GM15510 (cell line): ENCODE measurements around the gene ROR1.

Source experiments
- POLR2A ChIP-seq: IDR thresholded peaks from 3 replicates; pipeline ENCODE4 v1.6.1; 2011; ENCODE audit warnings: borderline replicate concordance; ENCODE audit not compliant: insufficient read length; ENCODE audit errors: extremely low read depth

Gene ROR1

DNA sequence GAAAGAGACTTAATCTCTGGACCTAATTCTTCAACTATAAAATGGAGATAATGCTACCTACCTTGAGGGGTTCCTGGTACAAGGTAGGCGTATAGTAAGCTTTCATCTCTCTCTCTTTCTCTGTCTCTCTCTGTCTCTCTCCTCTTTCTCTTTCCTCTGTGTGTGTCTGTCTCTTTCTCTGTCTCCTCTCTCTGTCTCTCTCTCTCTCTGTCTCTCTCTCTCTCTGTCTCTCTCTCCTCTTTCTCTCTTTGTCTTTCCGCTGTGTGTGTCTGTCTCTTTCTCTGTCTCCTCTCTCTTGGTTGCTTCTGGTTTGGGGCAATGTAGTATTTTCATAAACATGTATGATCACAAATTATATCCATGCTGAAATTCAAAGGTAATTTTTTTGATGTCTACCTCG is 353.5 kb downstream of the ROR1 start:
- no peak for TF ChIP-seq POLR2A

DNA sequence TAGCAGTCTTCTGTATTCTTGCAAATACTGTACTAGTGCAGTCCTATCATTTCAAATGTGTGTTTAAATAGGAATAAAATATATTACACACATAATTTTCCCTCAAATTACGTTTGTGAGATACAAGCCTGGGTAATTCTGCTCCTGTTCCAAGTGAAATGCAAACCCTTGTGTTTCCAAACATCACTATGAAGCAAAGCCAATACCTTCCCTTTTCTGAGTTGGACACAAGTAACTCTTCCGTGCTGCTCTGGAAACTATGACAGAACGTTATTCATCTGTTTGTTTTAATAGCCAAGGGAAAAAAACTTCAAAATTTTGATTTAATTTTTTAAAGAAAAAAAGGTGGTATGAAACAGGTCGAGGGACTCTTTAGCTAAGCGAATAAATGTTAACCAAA is 355.9 kb downstream of the ROR1 start:
- TF ChIP-seq POLR2A: no peak

DNA sequence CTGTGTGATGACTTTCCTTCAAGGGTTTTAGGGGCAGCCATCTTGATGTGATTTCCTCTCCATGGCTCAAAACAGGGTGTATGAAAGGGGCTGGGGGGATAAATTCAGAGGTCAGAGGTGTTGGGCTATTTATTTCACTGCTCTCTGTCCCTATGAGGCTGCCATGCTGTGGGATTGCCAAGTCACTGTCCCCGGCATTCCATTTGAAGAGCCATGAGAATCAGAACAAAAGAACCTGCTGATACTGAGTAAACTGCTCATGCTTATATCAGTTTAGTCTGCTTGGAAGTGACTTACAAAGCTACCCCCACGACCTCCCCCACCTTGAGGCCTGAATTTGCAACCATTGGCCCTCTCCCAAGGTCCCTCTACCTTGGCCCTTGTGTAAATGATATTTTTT is 357.3 kb downstream of the ROR1 start:
- TF ChIP-seq POLR2A: no peak

DNA sequence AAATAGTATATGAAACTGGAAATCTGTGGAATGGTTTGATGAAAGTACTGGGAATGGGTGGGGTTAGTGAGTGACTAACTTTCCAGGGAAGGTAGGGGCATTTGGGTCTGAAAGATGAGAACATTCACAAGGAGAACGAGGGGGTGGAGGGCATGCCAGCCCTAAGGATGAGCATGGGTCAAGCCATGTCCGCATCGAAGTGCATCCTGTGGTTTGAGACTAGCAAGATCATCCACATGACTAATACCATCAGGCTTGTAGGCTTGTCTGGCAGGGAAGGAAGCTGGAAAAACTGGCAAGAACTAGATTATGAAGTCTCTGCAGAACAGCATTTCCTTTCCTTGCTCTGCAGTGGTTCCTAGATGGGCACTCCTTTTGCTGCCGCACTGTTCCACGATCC is 359.2 kb downstream of the ROR1 start:
- no peak for TF ChIP-seq POLR2A

DNA sequence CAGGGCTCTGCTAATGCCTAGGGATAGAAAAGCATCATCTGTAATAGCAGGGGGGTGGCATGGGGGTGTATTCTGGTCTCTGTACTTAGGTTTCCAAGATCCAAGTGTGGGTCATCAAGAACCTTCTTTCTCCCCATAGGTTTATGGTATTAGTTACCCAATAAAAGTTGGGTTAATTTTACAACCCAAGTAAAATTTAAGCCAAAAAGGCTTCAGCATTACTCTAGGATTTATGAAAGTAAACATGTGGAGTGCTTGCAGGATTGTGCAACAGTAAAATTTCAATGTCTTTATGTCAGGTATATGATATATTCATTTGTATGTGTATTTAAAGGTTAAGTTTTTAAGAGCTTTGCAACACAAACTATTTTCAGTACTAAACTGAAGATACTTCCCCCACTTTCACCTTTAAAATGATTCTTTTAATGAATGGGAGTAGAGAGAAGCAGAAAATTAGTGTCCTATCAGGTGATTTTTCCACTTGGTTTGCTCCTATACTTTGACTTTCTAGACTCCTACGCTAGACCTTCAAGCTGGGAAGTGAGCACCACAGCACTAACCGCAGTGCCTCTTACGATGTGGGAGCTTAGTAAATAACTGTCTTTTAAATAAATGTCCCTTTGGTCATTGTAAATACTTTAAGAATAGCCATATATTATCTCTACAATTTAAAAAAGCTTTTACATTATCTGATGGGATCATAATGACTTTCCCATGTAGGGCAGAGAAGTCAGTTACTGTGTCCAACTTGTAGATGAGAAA is 361.8 kb downstream of the ROR1 start:
- TF ChIP-seq POLR2A: no peak

DNA sequence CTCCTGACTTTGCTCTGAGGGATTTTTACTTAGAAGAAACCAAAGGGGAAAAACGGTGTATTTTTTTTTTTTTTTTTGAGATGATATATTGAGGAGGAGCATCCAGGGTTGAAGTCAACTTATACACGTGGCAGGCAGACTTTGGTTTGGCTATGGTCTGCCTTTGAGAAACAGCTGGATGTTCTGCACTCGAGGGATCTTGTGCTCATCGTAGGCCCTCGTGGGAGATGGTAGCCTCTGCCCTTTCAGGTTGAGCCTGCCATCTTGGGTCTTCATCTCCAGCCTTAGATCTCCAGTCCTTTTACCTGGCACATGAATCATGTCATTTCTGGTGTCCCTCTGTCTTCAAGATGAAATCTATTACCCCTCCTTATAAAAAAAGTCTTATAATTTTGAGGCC is 362.5 kb downstream of the ROR1 start:
- TF ChIP-seq POLR2A: no peak

DNA sequence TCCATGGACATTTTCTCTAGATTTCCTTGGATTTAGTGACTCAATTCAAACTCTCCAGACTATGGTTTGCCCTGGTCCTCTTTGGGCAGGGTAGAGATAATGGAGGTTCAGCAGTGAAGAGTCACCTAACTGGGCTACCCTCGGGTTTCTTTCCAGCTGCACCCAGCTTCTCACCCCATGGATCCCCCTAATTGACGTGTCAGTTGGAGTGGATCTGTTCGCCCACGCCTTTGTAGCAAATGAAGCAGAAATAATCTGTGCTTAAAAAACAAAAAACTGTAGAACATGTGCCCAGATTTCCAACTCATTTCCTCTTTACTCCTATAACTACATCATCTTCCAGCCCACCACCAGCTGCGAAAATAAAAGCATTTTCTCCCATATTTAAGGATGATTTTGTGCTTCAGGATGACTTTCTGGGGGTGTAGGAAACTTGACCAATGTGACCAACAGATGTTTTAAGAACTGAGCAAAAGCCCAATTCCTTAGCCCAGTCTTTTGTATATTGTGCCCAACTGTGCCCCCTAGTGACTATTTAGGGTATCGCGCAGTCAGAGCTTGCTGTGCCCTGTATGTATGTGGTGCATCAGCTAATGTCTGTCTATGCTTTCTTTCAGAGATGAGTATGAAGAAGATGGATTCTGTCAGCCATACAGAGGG is 363.1 kb downstream of the ROR1 start:
- no peak for TF ChIP-seq POLR2A

DNA sequence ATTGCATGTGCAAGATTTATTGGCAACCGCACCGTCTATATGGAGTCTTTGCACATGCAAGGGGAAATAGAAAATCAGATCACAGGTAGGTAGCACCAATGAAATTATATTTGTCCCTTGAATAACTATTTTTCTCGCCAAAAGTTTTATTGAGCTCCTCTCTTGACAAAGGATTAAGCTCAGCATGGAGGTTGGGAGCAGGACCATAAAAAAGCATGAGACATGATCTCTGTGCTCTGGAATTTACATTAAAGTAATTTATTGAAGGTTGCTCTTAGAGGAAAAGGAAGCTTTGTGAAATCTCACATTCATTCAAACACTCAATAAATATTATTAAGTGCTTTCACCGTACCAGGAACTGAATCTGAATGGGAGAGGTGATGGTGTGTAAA is 363.6 kb downstream of the ROR1 start:
- TF ChIP-seq POLR2A: no peak

DNA sequence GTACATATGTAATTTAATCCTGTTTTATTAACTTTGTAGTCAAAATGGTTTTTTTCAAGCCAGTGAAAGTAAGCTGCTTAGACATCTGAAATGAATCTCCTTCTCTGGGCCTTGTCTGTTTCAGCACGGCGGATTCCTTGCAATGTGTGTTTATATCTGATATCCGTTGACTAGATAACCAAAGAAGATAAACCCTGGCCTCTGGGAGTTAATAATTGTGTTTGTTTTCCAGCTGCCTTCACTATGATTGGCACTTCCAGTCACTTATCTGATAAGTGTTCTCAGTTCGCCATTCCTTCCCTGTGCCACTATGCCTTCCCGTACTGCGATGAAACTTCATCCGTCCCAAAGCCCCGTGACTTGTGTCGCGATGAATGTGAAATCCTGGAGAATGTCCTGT is 366.1 kb downstream of the ROR1 start:
- no peak for TF ChIP-seq POLR2A

DNA sequence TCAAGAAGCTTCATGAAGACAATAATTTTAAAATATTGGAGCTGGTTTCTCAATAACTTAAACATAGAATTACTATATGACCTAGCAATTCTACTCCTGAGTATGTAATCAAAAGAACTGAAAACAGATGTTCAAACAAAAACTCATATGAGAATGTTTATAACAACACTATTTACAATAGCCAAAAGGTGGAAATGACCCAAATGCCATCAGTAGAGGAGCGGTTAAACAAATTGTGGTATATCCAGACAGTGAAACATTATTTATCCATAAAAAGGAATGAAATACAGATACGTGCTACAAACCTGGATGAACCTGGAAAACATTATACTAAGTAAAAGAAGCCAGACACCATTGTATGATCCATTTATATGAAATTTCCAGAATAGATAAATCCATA is 366.8 kb downstream of the ROR1 start:
- no peak for TF ChIP-seq POLR2A

DNA sequence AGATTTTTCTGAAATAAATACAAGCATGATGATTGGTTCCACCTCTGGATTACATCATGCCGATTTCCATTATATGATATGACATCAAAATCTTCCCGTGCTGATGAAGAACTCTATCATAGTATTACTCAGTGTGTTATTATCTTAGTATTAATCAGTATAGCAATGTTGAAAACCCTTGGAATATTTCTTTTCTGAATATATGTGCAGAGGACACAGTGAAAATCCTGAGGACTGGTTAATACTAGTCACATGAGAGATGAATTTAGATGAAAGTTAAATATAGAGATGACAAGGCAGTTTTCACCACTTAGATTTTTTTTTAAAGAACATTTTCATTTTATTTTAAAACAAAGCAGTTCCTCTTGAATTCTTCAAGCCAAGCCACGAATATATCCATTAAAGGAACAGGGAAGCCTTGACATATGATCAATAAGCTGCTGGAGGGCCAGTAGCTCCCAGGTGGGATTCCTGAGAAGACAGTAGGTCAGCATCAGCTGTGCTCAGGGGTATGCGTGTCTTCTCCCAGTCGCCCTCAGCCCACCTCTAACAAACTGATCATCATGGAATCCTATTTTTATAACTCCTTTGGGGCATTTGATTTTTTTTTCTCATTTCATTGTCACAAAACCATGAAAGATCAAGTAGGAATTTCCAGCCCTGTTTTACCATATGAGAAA is 373.4 kb downstream of the ROR1 start:
- no peak for TF ChIP-seq POLR2A

DNA sequence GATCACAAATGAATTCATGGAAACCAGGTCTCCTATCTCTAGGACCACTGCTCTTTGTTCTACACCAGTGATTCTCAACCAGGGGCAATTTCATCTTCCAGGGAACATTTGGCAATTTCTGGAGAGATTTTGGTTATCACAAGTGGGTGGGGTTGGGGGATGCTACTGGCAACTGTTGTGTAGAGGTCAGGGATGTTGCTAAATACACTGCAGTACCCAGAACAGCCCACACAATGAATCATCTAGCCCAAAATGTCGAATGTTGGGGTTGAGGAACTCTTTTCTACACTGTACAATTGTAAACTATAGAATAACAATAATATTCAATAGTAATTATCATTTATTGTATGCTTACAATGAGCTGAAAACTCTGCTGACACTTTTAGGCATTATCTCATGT is 373.9 kb downstream of the ROR1 start:
- no peak for TF ChIP-seq POLR2A

DNA sequence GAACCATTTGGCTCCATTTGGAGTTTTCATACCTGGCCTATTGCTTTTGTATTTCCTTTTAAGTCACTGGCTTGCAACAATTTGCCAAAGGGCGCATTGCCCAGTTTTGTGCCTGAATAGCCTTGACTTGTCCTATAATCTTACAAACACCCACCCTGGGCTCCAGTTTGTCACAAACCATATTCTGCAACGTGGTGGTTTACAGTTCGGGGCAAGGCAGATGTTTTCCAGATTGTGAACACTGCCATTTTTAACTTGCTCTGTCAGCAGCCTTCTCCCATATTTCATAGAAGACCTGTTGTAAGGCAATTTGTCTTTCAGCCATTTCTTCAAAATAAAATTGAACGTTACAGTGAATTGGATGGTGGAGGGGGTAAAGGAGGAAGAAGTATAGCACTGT is 376.4 kb downstream of the ROR1 start:
- no peak for TF ChIP-seq POLR2A

DNA sequence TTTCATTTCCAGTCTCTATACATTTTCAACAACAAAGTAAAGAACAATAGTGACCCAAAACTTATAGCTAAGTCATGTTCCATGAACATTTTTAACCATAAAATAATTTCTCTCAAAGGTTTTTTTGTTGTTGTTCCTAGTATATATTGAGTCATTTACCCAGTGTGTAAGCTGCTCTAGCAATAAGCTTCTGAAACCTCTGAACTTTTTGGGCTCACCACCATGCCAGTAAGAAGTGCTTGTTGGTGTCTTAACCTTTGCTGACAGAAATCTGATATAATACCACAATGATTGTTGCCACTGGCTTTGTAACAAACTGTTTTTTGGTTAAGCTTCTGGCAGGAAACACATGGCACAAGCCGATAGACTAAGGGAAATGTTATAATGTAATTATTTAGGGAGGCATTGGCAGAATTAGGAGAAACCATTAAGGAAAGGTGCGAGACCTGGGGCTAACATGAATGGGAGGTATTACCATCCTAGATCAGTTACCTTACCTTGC is 377.0 kb downstream of the ROR1 start:
- TF ChIP-seq POLR2A: no peak

DNA sequence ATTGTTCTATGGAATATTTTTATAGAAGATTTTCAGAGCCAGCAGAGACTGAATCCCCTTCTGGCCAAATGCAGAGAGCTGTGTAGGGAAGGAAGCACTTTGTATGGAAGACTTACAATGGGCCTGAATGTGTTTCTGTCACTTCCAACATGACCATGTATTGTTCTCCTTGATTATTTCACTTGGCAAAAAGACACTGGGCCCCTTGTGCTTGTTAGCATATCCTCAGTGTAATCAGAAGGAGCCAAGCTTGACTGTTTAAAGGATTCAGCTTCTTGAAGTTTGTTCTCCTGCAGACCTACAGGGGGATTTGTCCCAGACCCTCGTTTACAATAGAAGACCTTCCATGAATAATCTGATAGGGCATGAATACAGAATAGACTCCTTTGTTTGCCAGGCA is 381.5 kb downstream of the ROR1 start:
- TF ChIP-seq POLR2A: no peak
